HG03521 (cell line): ENCODE measurements around the gene CIAO2B.
"Not testable (repeated sequence)": the region's sequence is repeated elsewhere in the genome, so short reads cannot be mapped to it uniquely, and the experiment has no call there.

Experiments used
- ATAC-seq: cut with Tn5 transposase; IDR thresholded peaks from one replicate; pipeline ENCODE4 v1.9.1; 2021; ENCODE audit warnings: mild to moderate bottlenecking, moderate library complexity; ENCODE audit not compliant: unreplicated experiment

Gene CIAO2B

DNA sequence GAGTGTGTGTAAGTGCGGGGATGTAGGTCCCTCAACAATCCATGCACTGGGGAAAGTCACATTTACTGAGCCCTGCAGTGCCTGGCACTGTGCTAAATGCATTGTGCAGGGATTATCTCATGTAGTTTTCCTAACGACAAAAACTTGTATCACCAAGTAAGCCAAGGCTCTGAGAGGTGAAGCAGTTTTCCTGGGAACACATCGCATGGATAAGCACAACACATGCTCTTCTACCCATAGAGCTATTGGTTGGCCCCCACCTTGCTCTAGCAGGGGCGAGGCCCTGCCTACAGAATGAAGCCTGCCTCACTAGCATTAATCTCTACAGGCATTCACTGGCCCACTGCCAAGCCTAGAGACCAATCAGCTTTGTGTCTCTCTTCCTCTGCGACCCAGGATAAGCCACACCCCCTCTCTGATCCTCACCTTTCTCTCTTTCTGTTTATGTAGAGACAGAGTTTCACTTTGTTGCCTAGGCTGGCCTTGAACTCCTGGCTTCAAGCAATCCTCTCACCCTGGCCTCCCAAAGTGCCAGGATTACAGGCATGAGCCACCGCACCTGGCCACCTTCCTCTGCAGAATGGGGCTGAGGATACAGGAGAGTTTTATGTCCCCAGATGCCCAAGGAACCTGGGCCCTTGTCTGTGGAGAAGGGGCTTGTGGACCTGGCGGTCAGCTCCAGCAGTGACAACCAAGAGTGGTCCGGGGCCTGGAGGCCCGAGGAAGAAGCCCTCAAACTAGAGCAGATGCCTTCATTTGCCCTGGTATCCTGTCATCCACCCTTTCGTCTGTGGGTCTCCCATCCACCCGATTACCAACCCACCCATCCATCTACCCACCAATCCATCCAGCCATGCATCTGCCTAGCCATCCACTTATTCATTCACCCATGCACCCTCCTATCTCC, 28.3 kb downstream of the CIAO2B start:
- ATAC-seq: no peak

DNA sequence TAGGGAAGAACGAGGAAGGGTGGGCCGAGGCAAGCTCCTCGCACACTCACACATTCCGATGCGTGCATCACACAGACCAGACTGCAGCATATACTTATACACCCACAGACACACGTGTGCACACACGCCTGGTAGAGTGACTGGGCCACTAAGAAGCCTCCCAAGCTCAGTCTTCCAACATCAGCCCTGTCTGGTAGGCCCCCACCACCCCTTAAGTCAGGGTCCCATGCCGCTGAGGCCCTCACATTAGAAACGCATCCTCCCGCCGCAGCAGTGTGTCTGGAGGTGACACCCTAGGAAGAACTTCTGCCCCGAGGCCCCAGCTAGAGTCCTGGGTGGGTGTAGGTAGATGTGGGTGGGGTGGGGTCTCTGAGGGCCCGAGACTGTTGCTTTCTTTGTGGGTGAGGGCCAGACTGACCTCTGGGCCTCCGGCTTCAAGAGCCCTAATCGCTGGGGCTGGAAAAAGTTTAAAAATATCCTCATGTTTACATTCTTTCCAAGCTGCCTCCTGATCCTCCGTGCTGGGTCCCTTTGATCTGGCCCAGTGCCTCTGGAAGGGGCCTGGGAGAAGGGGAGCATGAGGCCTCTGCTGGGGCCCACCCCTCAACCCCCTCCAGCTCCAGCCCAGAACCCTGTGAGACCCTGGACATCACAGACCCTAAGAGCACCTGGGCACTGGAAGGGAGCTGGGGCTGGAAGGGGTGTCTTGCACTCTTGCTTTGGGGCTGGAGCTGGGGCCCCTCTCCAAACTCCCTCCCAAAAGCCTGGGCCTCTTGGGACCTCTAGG, 29.2 kb downstream of the CIAO2B start:
- no peak for ATAC-seq

DNA sequence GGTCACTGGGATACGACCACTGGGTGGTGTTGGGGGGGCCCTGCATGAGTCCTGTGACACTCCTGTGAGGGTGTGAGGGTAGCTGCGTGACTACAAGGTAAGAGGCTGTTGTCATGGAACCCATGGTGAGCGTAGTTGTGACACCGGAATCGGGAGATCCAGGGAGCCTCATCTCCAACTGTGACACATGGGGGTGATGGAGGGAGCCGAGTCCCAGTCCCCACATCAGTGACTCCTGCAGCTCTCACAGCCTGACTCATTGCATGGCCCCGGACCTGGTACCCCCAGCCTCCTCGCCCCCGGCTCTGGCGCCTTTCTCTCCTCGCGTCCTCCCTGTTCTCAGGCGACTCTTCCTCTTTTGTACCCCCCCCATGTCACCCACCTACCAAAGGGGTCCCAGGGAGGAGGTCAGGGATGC, 29.8 kb downstream of the CIAO2B start:
- no peak for ATAC-seq

DNA sequence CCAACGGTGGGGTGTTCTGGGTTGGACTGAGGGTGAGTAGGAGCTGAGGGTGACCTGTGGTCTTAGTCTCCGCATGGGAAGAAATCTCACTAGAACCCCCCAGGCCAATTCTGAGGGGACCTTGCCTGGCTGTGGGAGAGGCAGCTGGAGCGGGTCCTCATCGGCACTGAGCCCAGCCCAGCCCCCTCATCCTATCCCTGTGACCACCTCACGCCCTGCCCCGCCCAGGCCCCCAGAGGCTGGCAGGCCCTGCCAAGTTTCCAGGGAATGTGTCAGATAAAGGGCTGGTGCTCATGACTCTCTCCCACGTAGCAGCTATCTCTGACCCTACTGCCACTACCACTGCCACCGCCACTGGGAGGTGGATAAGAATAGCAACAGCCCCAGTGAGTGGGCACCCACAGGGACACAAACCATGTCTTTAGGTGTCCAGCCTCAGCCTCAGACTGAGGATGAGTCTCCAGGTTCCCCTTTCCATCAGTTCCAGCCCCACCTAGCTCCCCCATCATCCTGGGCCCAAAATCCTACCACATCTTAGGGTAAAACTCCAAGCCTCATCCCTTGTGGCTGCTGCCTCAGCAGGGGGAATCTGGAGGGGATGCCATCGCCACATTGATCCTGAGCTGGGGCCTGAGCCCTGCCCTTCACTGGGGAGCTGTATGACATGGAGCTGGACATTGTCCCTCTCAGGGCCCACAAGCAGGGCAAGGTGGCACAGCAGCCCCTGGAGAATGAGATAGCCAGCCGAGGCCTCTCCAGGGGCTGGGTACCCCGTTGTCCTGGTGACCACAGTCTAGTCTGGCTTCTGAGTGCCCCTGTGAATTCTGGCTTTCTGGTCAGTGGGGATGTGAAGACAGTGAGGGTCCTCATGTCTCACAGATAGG, 30.4 kb downstream of the CIAO2B start:
- no peak for ATAC-seq

DNA sequence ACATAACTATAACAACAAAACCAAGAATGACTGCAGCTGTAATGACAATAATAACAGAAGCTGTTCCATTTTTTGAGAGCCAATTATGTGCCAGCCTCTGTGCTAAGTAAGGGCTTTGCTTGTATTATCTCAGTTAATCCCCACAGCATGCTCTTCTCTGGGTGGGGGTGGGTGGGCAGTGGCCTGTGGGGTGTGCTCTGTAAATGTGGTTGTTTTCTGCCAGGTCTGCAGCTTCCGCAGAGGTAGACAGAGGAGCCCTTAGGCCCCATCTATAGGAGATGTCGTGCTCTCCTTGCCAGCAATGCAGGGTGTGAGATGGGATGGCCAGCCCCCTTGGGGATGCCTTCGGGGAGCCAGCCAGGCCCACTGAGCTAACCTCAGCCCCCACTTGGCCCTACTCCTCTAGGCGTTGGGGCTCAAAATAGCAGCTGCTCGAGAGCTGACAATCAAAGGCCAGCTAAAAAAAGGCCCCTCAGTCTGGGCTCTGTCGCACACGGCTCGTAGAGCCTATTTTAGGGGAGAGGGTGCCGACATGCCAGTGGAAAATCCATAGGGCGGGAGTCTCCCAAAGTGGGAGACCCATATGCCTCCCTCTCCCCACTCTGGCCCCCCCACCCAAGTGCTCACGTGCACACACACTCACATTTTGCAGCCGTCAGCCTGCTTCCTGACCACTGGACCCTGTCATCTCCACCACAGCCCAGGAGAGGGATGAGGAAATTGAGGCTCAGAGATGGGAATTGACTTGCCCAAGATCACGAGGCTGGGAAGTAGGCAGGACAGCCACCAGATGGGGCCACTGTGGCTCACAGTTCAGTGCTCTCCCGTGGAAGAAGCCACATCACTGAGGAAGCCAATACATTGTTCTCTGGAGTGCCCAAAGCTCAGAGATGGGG, 31.3 kb downstream of the CIAO2B start:
- ATAC-seq: no peak

DNA sequence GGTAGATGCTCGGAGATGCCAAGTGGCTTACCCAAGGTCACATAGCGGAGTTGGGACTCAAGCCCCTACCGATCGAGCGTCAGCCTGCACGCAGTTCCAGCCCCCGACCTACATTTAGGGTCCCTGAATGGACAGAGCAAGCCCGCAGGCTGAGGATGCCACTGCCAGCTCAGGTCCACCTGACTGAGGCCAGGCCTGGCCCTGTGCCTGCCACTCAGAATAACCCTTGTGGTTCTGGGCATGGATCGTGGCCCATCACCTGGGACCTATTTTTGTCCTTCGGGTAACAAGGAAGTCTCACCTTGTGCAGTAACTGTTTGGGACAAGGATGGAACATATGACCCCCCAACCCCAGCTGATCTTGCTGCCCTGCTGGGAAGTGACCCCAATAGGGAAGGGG, 32.6 kb downstream of the CIAO2B start:
- no peak for ATAC-seq

DNA sequence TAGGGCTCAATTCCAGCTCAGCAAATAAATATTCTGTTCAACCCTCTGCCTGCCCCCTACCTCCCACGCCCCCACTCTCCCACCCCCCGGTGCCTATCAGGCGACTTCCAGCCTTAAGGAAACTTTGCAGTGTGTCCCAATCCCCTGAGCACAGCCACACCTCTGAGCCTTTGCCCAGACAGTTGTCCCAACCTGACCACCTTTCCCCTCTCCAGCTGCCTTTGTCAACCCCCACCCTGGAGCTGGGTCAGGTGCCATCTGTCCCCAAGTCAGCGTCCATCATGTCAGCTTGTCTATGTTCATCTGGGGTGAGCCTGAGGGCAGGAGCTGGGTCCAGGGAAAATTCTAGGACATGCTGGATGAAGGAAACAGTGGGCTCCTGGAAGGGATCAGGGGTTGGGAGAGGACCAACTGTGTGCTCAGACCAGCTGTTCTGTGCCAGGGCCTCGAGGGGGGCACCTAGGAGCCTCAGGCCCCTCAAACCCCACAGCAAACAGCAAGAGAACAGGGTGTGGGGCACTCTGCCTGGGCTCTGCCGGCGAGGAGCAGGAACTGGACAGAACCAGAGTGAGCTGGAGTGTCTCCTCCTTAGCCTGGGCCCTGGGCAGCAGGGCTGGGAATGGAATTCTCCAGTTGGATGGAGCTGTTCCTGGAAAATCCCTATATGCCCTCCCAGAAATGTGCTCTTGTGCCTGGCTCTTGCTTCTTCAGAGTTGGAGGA, 33.3 kb downstream of the CIAO2B start:
- no peak for ATAC-seq

DNA sequence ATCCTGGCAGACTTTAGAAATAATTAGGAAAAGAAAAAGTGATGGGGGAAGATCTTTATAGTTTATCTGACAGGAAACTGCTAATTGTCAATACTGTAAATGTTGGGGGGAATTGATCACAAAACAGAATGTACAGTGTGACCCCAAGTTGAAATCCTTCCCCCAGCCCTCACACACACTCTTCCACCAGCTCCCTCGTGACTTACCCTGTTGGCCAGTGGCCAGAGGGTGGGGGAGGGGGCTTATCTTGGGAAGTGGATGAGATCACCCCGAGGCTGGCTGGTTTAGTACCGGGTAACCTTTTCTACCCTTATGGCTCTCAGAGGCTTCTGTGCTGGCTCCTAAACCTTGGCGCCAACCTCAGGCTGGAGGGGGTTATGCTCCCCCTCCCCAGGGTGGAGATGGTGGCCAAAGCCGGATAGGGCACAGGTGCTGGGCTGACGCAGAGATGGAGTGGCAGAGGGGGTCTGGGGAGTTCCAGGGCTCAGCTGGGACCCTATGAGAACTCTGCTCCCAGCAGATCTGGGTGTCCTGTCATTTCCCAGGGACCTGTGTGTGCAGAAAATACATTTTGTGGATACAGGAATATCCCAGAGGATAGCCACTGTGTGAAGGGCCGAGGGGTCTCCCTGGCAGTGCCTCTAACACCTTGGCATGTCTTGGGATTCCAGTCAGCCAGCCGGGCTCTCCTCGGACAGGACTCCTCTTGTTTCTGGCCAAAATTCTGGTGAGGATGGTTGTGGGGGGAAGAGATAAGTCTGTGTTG, 34.1 kb downstream of the CIAO2B start:
- no peak for ATAC-seq

DNA sequence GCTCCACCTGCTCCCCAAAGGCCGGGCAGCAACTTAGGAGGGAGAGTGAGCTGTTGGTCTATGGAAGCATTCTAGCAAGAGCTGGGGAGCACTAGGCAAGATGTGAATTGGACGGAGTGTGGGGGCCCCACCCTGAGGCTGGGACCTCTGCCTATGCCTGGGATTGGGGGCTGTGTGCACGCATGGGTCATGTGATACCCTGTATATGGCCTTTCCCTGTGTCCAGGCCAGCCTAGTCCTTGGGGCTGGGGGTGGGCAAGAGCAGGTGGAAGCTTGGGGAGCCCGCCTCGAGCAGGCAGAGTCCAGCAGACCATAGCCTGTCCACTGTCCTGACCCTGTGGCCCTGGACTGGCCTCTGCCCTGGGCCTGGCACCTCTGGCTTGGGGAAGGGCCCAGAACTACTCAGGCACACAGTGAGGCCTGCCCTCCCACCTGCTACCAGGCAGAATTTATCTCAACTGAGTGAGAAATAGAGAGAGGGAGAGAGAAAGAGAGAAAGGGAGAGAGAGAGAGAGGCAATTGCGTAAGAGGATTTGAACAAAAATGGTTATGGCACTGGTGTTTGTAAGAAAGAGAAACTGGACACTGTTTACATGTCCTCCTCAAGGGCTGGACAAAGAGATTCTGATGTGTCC, 34.8 kb downstream of the CIAO2B start:
- no peak for ATAC-seq

DNA sequence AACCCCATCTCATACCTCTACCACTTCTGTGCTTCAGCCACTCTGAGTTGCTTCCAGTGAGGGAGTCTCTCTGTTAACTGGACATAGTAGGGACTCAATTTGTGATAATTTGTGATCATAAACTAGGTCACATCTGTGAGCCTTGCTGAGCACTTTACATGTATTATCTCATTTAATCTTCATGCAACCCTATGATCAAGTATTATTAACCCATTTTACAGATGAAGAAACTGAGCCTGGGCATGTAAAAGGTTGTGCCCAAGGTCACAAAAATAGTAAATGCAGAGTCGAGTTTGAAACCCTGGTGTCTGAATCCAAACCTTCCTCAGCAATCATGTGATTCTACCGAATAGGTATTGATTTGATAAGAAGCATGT, 35.3 kb downstream of the CIAO2B start:
- no peak for ATAC-seq

DNA sequence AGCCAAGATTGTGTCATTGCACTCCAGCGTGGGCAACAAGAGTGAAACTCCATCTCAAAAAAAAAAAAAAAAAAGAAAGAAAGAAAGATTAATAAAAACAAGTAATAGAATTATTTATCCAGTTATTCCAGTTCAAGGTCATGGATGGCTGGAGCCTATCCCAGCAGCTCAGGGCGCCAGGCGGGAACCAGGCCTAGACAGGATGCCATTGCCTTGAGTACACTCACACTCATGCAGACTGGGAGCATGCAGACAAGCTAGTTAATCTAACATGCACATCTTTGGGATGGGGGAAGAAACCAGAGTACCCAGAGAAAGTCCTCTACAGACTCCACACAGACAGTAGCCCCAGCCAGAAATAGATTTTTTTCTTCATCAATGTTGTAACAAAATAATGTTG, 36.0 kb downstream of the CIAO2B start:
- ATAC-seq: no peak

DNA sequence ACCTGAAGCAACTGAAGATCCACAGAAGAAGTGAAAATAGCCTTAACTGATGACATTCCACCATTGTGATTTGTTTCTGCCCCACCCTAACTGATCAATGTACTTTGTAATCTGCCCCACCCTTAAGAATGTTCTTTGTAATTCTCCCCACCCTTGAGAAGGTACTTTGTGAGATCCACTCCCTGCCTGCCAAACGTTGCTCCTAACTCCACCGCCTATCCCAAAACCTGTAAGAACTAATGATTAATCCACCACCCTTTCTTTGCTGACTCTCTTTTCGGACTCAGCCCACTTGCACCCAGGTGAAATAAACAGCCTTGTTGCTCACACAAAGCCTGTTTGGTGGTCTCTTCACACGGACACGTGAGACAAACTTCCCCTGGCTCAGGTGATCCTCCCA, 37.5 kb downstream of the CIAO2B start:
- not testable (repeated sequence) for ATAC-seq

DNA sequence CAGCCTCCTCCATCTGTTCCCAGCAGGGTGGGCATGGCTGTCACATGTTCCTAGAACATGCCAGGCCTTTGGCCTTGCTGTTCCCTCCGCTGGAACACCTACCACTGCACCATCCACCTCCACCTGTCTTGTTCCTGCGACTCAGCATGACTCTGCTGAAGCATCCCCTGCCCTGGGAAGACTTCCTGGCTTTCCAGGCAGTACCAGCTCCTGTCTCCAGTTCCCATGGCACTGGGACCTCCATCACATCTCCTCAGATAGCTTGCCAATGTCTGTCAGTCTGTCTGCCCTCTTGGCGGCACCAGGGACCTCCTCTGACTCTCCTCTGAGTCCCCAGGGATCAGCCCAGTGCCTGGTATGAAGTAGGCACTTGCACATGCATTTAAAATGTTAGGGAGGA, 38.2 kb downstream of the CIAO2B start:
- ATAC-seq: no peak

DNA sequence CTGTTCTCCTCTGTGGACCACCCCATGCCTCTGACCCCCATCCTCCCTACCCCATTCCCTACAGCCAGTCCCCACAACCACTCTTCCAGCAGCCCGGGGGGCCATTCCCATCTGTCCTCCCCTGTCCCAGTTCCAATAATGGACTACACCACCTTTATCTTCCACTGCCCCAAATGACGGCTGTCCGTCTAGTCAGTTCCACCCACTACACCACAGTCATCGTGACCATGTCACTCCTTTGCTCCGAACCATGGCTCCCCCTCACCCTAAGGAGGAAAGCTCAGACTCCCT, 38.6 kb downstream of the CIAO2B start:
- no peak for ATAC-seq

DNA sequence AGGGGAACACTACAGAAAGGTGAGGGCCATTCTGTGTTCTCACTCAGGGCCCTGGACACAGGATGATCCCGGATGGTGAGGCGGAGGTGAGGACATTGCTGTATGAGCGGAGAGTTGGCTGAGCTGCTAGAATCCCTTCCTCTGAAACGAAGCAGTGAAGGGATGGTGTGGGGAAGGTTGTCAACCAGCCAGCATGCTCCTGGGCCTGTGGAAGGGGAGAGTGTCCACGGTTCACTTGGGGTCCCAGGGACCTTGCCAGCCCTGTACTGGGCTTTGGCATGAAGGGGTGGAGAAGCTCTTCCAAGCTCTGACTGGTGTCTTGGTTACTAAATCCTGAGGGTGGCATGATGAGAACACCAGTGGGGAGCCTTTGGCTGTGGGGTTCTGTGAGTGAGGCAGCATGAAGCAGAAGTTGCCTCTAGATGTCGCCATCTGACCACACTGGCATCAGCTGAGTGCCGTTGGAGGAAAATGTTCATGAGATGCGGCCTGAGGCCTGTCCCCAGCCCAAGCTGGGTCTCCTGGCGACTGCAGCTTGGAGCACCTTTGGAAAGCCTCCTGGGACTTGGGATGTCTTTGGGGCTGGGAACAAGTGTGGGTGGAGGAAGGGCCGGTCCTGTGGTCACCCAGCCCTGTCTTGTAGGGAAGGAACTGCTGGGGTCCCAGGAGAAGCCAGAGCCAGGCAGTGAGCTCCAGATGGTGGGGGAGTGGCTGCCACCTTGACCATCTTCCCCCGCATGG, 39.1 kb downstream of the CIAO2B start:
- no peak for ATAC-seq

DNA sequence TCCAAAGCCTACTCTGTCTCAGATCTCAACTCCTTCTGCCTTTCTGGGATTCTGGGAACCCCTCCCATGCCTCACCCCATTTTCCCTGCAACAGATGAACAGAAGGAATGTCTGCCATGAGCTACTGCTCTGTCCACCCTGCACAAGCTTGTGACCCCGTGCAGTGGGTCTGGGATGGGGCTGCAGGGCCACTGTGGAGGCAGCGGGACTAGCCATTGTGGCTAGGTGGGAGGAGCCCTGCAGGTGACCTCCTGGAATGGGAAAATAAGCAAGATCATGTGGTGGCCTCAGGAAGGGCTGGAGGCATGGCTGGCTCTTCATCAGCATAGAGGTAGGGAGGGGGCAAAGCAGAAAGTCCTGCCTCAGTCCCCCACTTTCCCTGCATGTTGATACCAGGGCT, 40.1 kb downstream of the CIAO2B start:
- no peak for ATAC-seq

DNA sequence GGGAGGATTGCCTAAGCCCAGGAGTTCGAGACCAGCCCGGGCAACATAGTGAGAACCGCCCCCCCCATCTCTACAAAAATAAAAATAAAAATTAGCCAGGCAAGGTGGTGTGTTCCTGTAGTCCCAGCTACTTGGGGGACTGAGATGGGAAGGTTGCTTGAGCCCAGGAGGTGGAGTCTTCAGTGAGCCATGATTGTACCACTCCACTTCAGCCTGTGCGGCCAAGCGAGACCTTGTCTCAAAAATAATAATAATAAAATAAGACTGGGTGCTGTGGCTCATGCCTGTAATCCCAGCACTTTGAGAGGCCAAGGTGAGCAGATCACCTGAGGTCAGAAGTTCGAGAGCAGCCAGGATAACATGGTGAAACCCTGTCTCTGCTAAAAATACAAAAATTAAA, 42.4 kb downstream of the CIAO2B start:
- no peak for ATAC-seq

DNA sequence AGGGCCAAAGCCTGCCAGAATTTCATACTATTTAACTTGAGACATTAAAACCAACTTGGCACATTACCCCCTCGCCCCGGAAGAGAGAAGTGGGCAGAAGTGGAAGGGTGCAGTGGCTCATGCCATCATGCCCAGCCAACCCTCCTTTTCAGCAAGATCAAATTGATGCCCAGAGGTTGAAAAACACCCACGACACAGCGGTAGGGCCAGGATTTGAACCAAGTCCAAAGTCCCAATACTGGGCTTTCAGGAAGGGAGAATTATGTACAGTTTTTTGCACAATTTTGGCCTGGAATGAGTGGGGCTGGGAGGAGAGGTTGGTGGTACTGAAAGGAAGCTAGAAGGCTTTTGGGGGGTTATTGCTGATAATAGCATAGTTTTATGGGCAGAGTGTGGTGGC, 42.8 kb downstream of the CIAO2B start:
- ATAC-seq: no peak
